BLaER1 treated with 17β-estradiol and CSF1 and Interleukin-3, amounts not matched to agents 10 nM and 100 nM (cell line): ENCODE results near the gene KPRP.

Source experiments
- H3K27ac ChIP-seq, 11 experiments: shearing (Covaris generic); formaldehyde crosslinking; 2 replicates each; pipeline ENCODE4 v1.8.1; 2022
- H3K27me3 ChIP-seq, 11 experiments: shearing (Covaris generic); formaldehyde crosslinking; 2 replicates each; pipeline ENCODE4 v1.8.1; 2022
- H3K36me3 ChIP-seq, 11 experiments: shearing (Covaris generic); formaldehyde crosslinking; 2 replicates each; pipeline ENCODE4 v1.8.1; 2022
- H3K4me1 ChIP-seq, 10 experiments: shearing (Covaris generic); formaldehyde crosslinking; 2 replicates each; pipeline ENCODE4 v1.8.1; 2022
- H3K4me2 ChIP-seq, 11 experiments: shearing (Covaris generic); formaldehyde crosslinking; 2 replicates each; pipeline ENCODE4 v1.8.1; 2022
- H3K4me3 ChIP-seq, 10 experiments: shearing (Covaris generic); formaldehyde crosslinking; 2 replicates each; pipeline ENCODE4 v1.8.1; 2022
- H3K9ac ChIP-seq, 11 experiments: shearing (Covaris generic); formaldehyde crosslinking; 2 replicates each; pipeline ENCODE4 v1.8.1; 2022
- H3K9me3 ChIP-seq, 11 experiments: shearing (Covaris generic); formaldehyde crosslinking; replicated peaks in 1 of 11; 2 replicates each; pipeline ENCODE4 v1.8.1; 2022
- H4K20me1 ChIP-seq, 11 experiments: shearing (Covaris generic); formaldehyde crosslinking; 2 replicates each; pipeline ENCODE4 v1.8.1; 2022
- Cebpa-rat ChIP-seq, 11 experiments: shearing (Covaris generic); IDR thresholded peaks; 2 replicates each; pipeline ENCODE4 v1.8.1; 2022

The KPRP gene

GRCh38 chr1:152761609-152762213 is 3.9 kb downstream of the KPRP start:
- no peak overlapping the region for H3K4me2 ChIP-seq
- no peak for TF ChIP-seq Cebpa-rat (IDR thresholded peaks at IDR 0.05)
- H3K36me3 ChIP-seq: no peaks in the 10 kb centered on the region
- no peaks in the 10 kb centered on the region for H3K4me1 ChIP-seq
- H3K9me3 ChIP-seq: no peaks in the 10 kb centered on the region
- H3K9ac ChIP-seq: no peak overlapping the region
- H3K4me3 ChIP-seq: no peak overlapping the region
- no peak overlapping the region for H3K27ac ChIP-seq
- H4K20me1 ChIP-seq: no peaks in the 10 kb centered on the region
- H3K27me3 ChIP-seq: no peaks in the 10 kb centered on the region

- Histone ChIP-seq H3K4me3 (no peak overlapping the region), H3K27ac (no peak overlapping the region), H4K20me1 (no peaks in the 10 kb centered on the region), H3K4me1 (peaks cover 0 to 8% (median 0%) of the 10 kb centered on the region in 10 experiments; a peak in 2 of 20 replicates), H3K4me2 (peak overlapping the region in 1 of 11 experiments; percentile 41; a peak in 1 of 22 replicates), H3K9ac (no peak overlapping the region), H3K36me3 (no peaks in the 10 kb centered on the region), H3K27me3 (no peaks in the 10 kb centered on the region), H3K9me3 (peaks cover 0 to 17% (median 5%) of the 10 kb centered on the region in 11 experiments; a peak in 10 of 22 replicates)
- TF ChIP-seq Cebpa-rat (IDR thresholded peaks at IDR 0.05): no peak
Observed at GRCh38 chr1:152768847-152769533, 11.2 kb downstream of the KPRP start.

DNA sequence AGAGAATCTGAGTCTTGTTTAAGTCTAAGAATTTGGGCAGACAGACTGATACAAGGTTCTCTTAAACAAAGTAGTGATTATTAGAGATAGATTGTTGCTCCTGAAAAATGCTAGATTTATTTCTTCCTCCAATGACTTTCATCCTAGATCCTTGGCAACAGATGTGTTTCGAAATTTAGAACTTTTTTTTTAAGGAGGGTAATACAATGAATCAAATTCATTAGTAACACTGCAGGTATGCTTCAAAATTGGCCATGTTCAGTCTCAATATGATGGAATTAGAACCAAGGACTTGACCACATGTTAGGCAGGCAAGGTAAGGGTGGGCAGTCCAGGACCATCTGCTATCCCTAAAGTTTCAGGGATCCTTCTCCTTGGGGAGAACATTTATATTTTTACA is 12.6 kb downstream of the KPRP start:
- peaks cover 0 to 17% (median 5%) of the 10 kb centered on the region in 11 experiments; a peak in 10 of 22 replicates for H3K9me3 ChIP-seq
- H3K36me3 ChIP-seq: no peaks in the 10 kb centered on the region
- H3K4me2 ChIP-seq: no peak overlapping the region

GRCh38 chr1:152774875-152775274 is 17.1 kb downstream of the KPRP start, which contains the start of gene LCE1F:
LCE1F (plus strand) TSS chr1:152775140; CDS start chr1:152776372, 1,232 bp downstream.
- no peaks in the 10 kb centered on the region for H4K20me1 ChIP-seq
- H3K4me1 ChIP-seq: no peaks in the 10 kb centered on the region
- peaks cover 0 to 17% (median 5%) of the 10 kb centered on the region in 11 experiments; a peak in 10 of 22 replicates for H3K9me3 ChIP-seq
- no peaks in the 10 kb centered on the region for H3K36me3 ChIP-seq
- no peak within 1 kb of the TSS for H3K4me3 ChIP-seq
- no peak within 1 kb of the TSS for H3K9ac ChIP-seq
- no peaks in the 10 kb centered on the region for H3K27me3 ChIP-seq
- TF ChIP-seq Cebpa-rat (IDR thresholded peaks at IDR 0.05): no peak
- no peak within 1 kb of the TSS for H3K4me2 ChIP-seq
- no peak within 1 kb of the TSS for H3K27ac ChIP-seq

More for the DNA sequence above, 12.6 kb downstream of the KPRP start:
- Histone ChIP-seq H4K20me1 (no peaks in the 10 kb centered on the region), H3K4me3 (no peak overlapping the region), H3K4me1 (peaks cover 0 to 8% (median 0%) of the 10 kb centered on the region in 10 experiments; a peak in 2 of 20 replicates), H3K27ac (no peak overlapping the region), H3K27me3 (no peaks in the 10 kb centered on the region), H3K9ac (no peak overlapping the region)
- no peak for TF ChIP-seq Cebpa-rat (IDR thresholded peaks at IDR 0.05)

- H3K27me3 ChIP-seq: no peaks in the 10 kb centered on the region
- no peak for TF ChIP-seq Cebpa-rat (IDR thresholded peaks at IDR 0.05)
- no peak overlapping the region for H3K4me2 ChIP-seq
- H3K36me3 ChIP-seq: no peaks in the 10 kb centered on the region
- H3K4me1 ChIP-seq: no peaks in the 10 kb centered on the region
- H3K27ac ChIP-seq: no peak overlapping the region
- H3K4me3 ChIP-seq: no peak overlapping the region
- no peak overlapping the region for H3K9ac ChIP-seq
- H4K20me1 ChIP-seq: no peaks in the 10 kb centered on the region
- peaks cover 0 to 6% (median 3%) of the 10 kb centered on the region in 11 experiments; a peak in 10 of 22 replicates for H3K9me3 ChIP-seq
Observed at GRCh38 chr1:152776361-152776760, 18.5 kb downstream of the KPRP start.

GRCh38 chr1:152777510-152778137 is 19.8 kb downstream of the KPRP start:
- H3K4me1 ChIP-seq: no peaks in the 10 kb centered on the region
- H3K9me3 ChIP-seq: no peaks in the 10 kb centered on the region; a peak in 1 of 22 replicates
- H3K36me3 ChIP-seq: no peaks in the 10 kb centered on the region
- no peak overlapping the region for H3K9ac ChIP-seq
- H3K27me3 ChIP-seq: no peaks in the 10 kb centered on the region
- H3K4me3 ChIP-seq: no peak overlapping the region
- no peaks in the 10 kb centered on the region for H4K20me1 ChIP-seq
- no peak for TF ChIP-seq Cebpa-rat (IDR thresholded peaks at IDR 0.05)
- no peak overlapping the region for H3K4me2 ChIP-seq
- H3K27ac ChIP-seq: no peak overlapping the region

DNA sequence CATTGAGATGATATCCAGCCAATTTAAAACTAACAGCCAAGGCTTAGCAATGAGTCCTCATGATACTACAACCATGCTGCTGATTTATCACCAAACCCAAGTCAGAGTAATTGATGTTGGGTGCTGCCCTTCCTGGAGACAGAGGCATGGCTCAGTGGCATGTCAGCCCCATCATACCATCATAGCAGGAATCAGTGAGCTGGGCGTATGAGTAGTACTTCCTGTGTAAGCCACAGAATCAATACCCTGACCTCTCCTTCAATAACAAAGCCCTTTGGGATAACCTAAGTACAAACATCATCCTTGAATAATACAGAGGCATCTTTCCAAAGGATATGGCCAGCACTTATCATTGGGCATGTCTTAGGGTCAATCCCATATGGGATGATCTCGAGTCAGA is 25.3 kb downstream of the KPRP start:
- no peak overlapping the region; a peak in 1 of 22 replicates for H3K4me2 ChIP-seq
- H3K4me1 ChIP-seq: peaks cover 0 to 12% (median 5%) of the 10 kb centered on the region in 10 experiments; a peak in 7 of 20 replicates
- no peaks in the 10 kb centered on the region for H3K36me3 ChIP-seq
- H3K9me3 ChIP-seq: no peaks in the 10 kb centered on the region
- no peak overlapping the region for H3K27ac ChIP-seq
- no peak overlapping the region for H3K9ac ChIP-seq
- no peak overlapping the region for H3K4me3 ChIP-seq
- H4K20me1 ChIP-seq: no peaks in the 10 kb centered on the region
- no peaks in the 10 kb centered on the region for H3K27me3 ChIP-seq
- TF ChIP-seq Cebpa-rat (IDR thresholded peaks at IDR 0.05): no peak

DNA sequence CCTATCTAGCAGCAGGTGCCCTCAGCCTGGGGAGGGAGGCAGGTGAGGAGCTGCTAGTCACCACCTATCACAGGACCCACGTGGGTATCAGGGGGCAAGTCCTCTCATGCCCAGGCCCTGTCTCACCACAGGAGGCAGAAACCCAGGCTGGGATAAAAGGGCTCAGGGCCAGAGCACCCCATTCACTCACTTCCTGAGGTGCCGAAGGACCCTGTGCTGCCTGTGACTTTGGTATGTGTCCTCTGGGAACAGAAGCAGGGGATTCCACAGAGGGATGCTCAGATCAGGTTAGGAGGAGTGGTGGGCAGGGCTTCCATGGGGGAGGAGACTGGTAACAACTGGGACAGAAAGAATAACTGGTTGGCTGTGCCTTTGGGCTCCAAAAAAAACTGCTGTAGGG is 28.3 kb downstream of the KPRP start, which contains the start of gene LCE1E:
TSS of gene LCE1E (plus strand) at position 181 of the 400 bp plus-strand sequence. CDS start 1,043 bp downstream, outside the sequence.
- Histone ChIP-seq H3K27me3 (no peaks in the 10 kb centered on the region), H3K36me3 (no peaks in the 10 kb centered on the region), H3K9ac (no peak within 1 kb of the TSS), H3K4me2 (peak within 1 kb of the TSS in 4 of 11 experiments; percentile 28 to 47 (median 37); a peak in 3 of 22 replicates), H3K27ac (no peak within 1 kb of the TSS), H3K4me3 (no peak within 1 kb of the TSS), H3K9me3 (no peaks in the 10 kb centered on the region), H4K20me1 (no peaks in the 10 kb centered on the region), H3K4me1 (peaks cover 0 to 12% (median 5%) of the 10 kb centered on the region in 10 experiments; a peak in 7 of 20 replicates)
- no peak for TF ChIP-seq Cebpa-rat (IDR thresholded peaks at IDR 0.05)

DNA sequence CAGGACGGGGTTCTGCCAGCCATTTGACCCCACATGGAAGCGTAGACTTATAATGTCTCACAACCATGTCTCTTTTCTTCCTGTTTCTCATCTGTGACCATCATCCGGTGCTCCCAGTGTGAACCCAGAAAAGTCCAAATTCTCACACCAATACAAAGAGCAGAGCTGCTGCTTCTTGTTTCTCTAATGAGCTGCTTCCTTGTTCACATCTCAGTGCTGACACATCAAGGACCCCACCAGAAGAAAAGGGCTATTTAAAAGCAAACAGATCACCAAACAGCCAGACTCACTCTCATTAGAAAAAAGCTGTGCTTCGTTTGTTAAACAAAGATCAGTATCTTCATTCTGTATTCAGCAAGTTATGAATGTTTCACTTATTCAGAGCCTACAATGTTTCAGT is 37.9 kb downstream of the KPRP start:
- H3K27me3 ChIP-seq: no peaks in the 10 kb centered on the region
- no peak overlapping the region for H3K9ac ChIP-seq
- no peak for TF ChIP-seq Cebpa-rat (IDR thresholded peaks at IDR 0.05)

More for the DNA sequence above, 37.9 kb downstream of the KPRP start:
- Histone ChIP-seq H3K27ac (no peak overlapping the region), H3K4me2 (no peak overlapping the region), H3K4me3 (no peak overlapping the region), H3K36me3 (no peaks in the 10 kb centered on the region), H3K4me1 (peaks cover 0 to 9% (median 0%) of the 10 kb centered on the region in 10 experiments; a peak in 1 of 20 replicates), H4K20me1 (no peaks in the 10 kb centered on the region), H3K9me3 (no peaks in the 10 kb centered on the region)
